ENCODE results near the gene SLC44A4. TPM values are rescaled to one million over a fixed set of nuclear protein-coding genes. Genes with fewer than 3 reads are reported as not detected.

The SLC44A4 gene
- total RNA-seq (1 to 10 TPM in 1 of 2 donors, under 1 TPM in 1; 0.17 to 2.4 TPM), polyA plus RNA-seq (under 1 TPM in 1 of 2 donors, not detected in 1; 0.13 TPM)

DNA sequence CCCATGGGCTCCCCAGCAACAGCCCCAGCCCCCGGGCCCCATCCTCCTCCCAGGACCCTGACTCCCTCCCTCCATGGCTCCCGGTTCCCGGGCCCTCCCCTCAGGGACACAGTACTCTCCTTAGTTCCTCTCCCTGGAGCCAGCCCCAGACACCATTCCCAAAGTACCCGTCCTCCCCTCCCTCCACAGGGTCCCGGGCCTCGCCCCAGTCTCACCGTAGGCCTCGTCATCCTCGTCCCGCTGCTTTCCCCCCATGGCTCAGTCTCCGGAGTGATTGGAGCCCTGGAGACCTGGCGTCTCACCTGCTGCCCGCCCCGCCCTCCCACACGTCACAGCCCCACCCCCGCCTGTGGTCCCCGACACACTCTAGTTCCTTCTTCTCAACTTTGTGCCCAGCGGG, at the start of gene SLC44A4:
Gene SLC44A4 (minus strand): TSS at position 272 of the 400 bp plus-strand sequence. CDS start 17 bp downstream, at position 255.
- 81% methylated on average over 18 of the region's 18 CpGs for WGBS
- H3K9me3 ChIP-seq (ENCODE audit: control insufficient read depth in 4 of 4, low read length in 3 of 4) = no peaks in the 10 kb centered on the region
- no peak within 1 kb of the TSS for H3K4me3 ChIP-seq (ENCODE audit: low read depth in 1 of 3, low read length in 3 of 3)
- no peak within 1 kb of the TSS for H3K9ac ChIP-seq (ENCODE audit: low read depth in 1 of 2, low read length in 2 of 2)
- DNase-seq (ENCODE audit: low spot score) = no peak
- H3K27me3 ChIP-seq (ENCODE audit: control insufficient read depth in 4 of 4, insufficient read depth in 4 of 4, low read length in 3 of 4) = no peaks in the 10 kb centered on the region
- TF ChIP-seq, protein P1, sequence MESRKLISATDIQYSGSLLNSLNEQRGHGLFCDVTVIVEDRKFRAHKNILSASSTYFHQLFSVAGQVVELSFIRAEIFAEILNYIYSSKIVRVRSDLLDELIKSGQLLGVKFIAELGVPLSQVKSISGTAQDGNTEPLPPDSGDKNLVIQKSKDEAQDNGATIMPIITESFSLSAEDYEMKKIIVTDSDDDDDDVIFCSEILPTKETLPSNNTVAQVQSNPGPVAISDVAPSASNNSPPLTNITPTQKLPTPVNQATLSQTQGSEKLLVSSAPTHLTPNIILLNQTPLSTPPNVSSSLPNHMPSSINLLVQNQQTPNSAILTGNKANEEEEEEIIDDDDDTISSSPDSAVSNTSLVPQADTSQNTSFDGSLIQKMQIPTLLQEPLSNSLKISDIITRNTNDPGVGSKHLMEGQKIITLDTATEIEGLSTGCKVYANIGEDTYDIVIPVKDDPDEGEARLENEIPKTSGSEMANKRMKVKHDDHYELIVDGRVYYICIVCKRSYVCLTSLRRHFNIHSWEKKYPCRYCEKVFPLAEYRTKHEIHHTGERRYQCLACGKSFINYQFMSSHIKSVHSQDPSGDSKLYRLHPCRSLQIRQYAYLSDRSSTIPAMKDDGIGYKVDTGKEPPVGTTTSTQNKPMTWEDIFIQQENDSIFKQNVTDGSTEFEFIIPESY (IDR thresholded peaks at IDR 0.05) = no peak
- no peak for TF ChIP-seq RXRA (IDR thresholded peaks at IDR 0.05)
- TF ChIP-seq TAF1 (conservative IDR thresholded peaks at IDR 0.05) = no peak
- TF ChIP-seq NR2F2 (IDR thresholded peaks at IDR 0.05) = no peak
- TF ChIP-seq RAD21 (IDR thresholded peaks at IDR 0.05) = no peak
- TF ChIP-seq ATF3 (IDR thresholded peaks at IDR 0.05) = no peak
- no peak for TF ChIP-seq FOXA1 (IDR thresholded peaks at IDR 0.05)
- TF ChIP-seq REST (IDR thresholded peaks at IDR 0.05) = no peak
- no peak for TF ChIP-seq MAX (IDR thresholded peaks at IDR 0.05)
- no peak for TF ChIP-seq FOXA2 (IDR thresholded peaks at IDR 0.05)
- TF ChIP-seq CTCF (IDR thresholded peaks at IDR 0.05; ENCODE audit: low read depth, low read length, missing input control) = no peak
- TF ChIP-seq SP1 (IDR thresholded peaks at IDR 0.05) = no peak
- TF ChIP-seq HNF4G (IDR thresholded peaks at IDR 0.05) = no peak
- TF ChIP-seq YY1 (IDR thresholded peaks at IDR 0.05) = no peak
- no peak for TF ChIP-seq JUND (IDR thresholded peaks at IDR 0.05)
- peaks cover 11 to 36% (median 16%) of the 10 kb centered on the region in 4 donors for H3K36me3 ChIP-seq (ENCODE audit: control insufficient read depth in 4 of 4, insufficient read depth in 3 of 4, low read depth in 1 of 4, low read length in 3 of 4)
- H3K27ac ChIP-seq (ENCODE audit: low read depth in 1 of 2, low read length in 2 of 2) = no peak within 1 kb of the TSS
- no peaks in the 10 kb centered on the region for H3K4me1 ChIP-seq (ENCODE audit: control insufficient read depth in 4 of 4, insufficient read depth in 4 of 4, low read length in 3 of 4)

DNA sequence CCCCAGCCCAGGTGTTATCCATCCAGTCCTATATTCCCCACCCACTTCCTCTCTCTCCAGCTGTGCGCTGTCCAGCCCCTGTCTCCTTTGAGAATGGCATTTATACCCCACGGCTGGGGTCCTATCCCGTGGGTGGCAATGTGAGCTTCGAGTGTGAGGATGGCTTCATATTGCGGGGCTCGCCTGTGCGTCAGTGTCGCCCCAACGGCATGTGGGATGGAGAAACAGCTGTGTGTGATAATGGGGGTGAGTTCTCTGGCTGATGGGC, 49.8 kb upstream of the SLC44A4 start:
- TF ChIP-seq REST (IDR thresholded peaks at IDR 0.05) (peak; percentile 96), JUND (IDR thresholded peaks at IDR 0.05) (no peak)
- 72% methylated on average over 9 of the region's 9 CpGs for WGBS
- no peaks in the 10 kb centered on the region for H3K27me3 ChIP-seq (ENCODE audit: control insufficient read depth in 4 of 4, insufficient read depth in 4 of 4, low read length in 3 of 4)
- peak overlapping the region; percentile 57 to 93 (median 89) for H3K4me3 ChIP-seq (ENCODE audit: low read depth in 1 of 3, low read length in 3 of 3)
- H3K4me1 ChIP-seq (ENCODE audit: control insufficient read depth in 4 of 4, insufficient read depth in 4 of 4, low read length in 3 of 4) = peaks cover 4 to 26% (median 14%) of the 10 kb centered on the region in 4 donors
- H3K27ac ChIP-seq (ENCODE audit: low read depth in 1 of 2, low read length in 2 of 2) = peak overlapping the region; percentile 95 to 96
- H3K9ac ChIP-seq (ENCODE audit: low read depth in 1 of 2, low read length in 2 of 2) = peak overlapping the region in 1 of 2 donors; percentile 90
- H3K36me3 ChIP-seq (ENCODE audit: control insufficient read depth in 4 of 4, insufficient read depth in 3 of 4, low read depth in 1 of 4, low read length in 3 of 4) = peaks cover 2 to 8% (median 4%) of the 10 kb centered on the region in 4 donors
- H3K9me3 ChIP-seq (ENCODE audit: control insufficient read depth in 4 of 4, low read length in 3 of 4) = no peaks in the 10 kb centered on the region
- no peak for DNase-seq (ENCODE audit: low spot score)
